ENCODE data around the gene SLC48A1. TPM values are rescaled to one million over a fixed set of nuclear protein-coding genes. Genes with fewer than 3 reads are reported as not detected.

The SLC48A1 gene
- total RNA-seq, 1 experiment from 2014 or later, result 20.0 TPM

DNA sequence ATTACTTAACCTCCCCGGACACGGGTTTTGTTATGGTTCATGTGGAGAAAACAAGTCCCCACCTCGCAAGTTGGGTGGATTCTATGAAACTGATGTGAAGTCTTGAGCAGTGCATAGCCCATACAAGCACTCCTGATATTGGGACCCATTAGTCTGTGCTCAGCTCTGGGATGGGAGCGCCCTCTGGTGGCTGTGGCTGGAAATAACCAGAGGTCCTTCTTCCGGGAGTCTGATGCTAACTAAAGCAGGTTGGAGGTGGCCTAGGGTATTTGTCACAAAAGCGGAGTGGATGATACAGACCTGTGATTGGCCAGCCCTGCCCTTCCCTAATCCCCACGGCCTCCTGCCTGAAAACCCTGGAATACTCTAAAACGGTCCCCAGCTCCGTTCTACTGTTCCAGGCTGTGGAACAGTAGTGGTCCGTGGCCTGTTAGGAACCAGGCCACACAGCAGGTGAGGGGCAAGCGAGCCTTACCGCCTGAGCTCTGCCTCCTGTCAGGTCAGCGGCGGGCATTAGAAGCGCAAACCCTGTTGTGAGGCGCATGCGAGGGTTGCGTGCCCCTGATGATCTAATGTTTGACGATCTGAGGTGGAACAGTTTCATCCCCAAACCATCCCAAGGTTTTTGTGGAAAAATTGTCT lies 6.4 kb downstream of the SLC48A1 start:
- ChIA-PET RAD21 (ENCODE audit: low non-redundant PET in 1 of 2, low total read pairs in 2 of 2, uncharacterized antibody in 2 of 2, unreplicated experiment in 2 of 2) (interaction anchor here (1.0 to 1.3 kb wide), 3 partner anchors 33 to 59 kb away, joined by 3 to 4 read pairs (median 3); no protein-coding TSS in a partner anchor), CTCF (interaction anchor here (0.7 to 5.4 kb wide), 9 partner anchors 12 to 64 kb away, joined by 3 to 70 read pairs (median 4); no protein-coding TSS in a partner anchor), POLR2A (no interaction called here)
- intact Hi-C loops (cut with micrococcal nuclease), result loop anchor here (1.0 to 10.0 kb wide), 4 partner anchors 35 to 745 kb away; no protein-coding TSS in a partner anchor
- no peak overlapping the region for H3K4me3 ChIP-seq (replicated peaks in 1 of 2; ENCODE audit: low read depth in 1 of 2, low read length in 2 of 2)
- H3K79me2 ChIP-seq (ENCODE audit: insufficient read depth, low read length), result peaks cover 16% of the 10 kb centered on the region
- no peak overlapping the region for H3K9ac ChIP-seq (ENCODE audit: low read length)
- H3K4me2 ChIP-seq (ENCODE audit: low read length), result no peak overlapping the region
- peak; percentile 61 for DNase-seq (ENCODE audit: low read depth, low spot score)
- no peak overlapping the region for H3K27ac ChIP-seq (ENCODE audit: low read depth, low read length)
- no TSS peak for BruUV-seq (replicated peaks)
- ATAC-seq, result peak; percentile 89
- peaks cover 5 to 9% of the 10 kb centered on the region in 2 experiments; a peak in 3 of 4 replicates for H3K36me3 ChIP-seq (ENCODE audit: control insufficient read depth in 1 of 2, insufficient read depth in 2 of 2, low read length in 2 of 2)
- H3K9me3 ChIP-seq (ENCODE audit: control insufficient read depth in 1 of 2, insufficient read depth in 1 of 2, low read depth in 1 of 2, low read length in 2 of 2), result no peaks in the 10 kb centered on the region
- H3K9me2 ChIP-seq (ENCODE audit: insufficient read depth), result no peaks in the 10 kb centered on the region
- peak; percentile 30 for TF ChIP-seq YY1 (IDR thresholded peaks at IDR 0.05; ENCODE audit: extremely low read depth, insufficient replicate concordance, low read depth, low read length)
- TF ChIP-seq RAD21 (IDR thresholded peaks at IDR 0.05; ENCODE audit: low read depth), result peak; percentile 94
- TF ChIP-seq ZFX (IDR thresholded peaks at IDR 0.05), result no peak
- TF ChIP-seq, protein P1, sequence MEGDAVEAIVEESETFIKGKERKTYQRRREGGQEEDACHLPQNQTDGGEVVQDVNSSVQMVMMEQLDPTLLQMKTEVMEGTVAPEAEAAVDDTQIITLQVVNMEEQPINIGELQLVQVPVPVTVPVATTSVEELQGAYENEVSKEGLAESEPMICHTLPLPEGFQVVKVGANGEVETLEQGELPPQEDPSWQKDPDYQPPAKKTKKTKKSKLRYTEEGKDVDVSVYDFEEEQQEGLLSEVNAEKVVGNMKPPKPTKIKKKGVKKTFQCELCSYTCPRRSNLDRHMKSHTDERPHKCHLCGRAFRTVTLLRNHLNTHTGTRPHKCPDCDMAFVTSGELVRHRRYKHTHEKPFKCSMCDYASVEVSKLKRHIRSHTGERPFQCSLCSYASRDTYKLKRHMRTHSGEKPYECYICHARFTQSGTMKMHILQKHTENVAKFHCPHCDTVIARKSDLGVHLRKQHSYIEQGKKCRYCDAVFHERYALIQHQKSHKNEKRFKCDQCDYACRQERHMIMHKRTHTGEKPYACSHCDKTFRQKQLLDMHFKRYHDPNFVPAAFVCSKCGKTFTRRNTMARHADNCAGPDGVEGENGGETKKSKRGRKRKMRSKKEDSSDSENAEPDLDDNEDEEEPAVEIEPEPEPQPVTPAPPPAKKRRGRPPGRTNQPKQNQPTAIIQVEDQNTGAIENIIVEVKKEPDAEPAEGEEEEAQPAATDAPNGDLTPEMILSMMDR (IDR thresholded peaks at IDR 0.05 in 2 of 3, conservative IDR thresholded peaks at IDR 0.05 in 1 of 3; ENCODE audit: borderline replicate concordance in 1 of 3, insufficient read depth in 1 of 3, low read depth in 2 of 3, low read length in 2 of 3), result peak; percentile 91 to 97 (median 94)
- H4K20me1 ChIP-seq (ENCODE audit: insufficient read depth), result no peaks in the 10 kb centered on the region
- no peaks in the 10 kb centered on the region for H3K27me3 ChIP-seq (ENCODE audit: insufficient read depth, low read length)
- peaks cover 17 to 39% of the 10 kb centered on the region in 2 experiments for H3K4me1 ChIP-seq (ENCODE audit: control insufficient read depth in 1 of 2, insufficient read depth in 2 of 2, low read length in 2 of 2)
- no peak overlapping the region for H2AFZ ChIP-seq (ENCODE audit: low read depth, low read length, poor library complexity, severe bottlenecking)
